ENCODE measurements around the gene NPAS3. TPM values are rescaled to one million over a fixed set of nuclear protein-coding genes. Genes with fewer than 3 reads are reported as not detected.

NPAS3 gene
- total RNA-seq, 1 donor from 2014 or later: 2.4 TPM

DNA sequence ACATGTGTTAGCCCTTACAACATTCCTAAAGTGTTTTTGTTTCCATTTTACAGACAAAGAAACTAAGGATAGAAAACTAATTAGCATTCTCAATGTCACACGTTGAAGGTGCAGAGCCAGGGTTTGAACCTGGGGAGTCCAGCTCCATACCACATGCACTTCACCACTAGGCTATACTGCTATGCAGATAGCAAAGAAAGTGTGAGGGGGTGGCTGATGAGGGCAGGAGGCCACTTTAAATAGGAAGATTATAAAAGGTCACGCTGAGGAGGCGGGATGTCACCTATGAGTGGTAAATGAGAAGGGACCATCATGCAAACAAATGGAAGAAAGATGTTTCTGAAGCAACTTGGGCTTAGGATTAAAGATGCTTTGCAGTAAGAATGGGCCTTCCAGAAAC is 798.3 kb downstream of the NPAS3 start:
- Mint-ChIP-seq H3K4me1 (ENCODE audit: low read depth, unreplicated experiment) (no peaks in the 10 kb centered on the region), H3K27ac (ENCODE audit: unreplicated experiment) (no peak overlapping the region), H3K9me3 (ENCODE audit: unreplicated experiment) (no peaks in the 10 kb centered on the region), H3K4me3 (ENCODE audit: unreplicated experiment) (no peak overlapping the region), H3K36me3 (ENCODE audit: unreplicated experiment) (no peaks in the 10 kb centered on the region), H3K27me3 (ENCODE audit: unreplicated experiment) (peaks cover 2% of the 10 kb centered on the region)
- TF ChIP-seq, protein P1, sequence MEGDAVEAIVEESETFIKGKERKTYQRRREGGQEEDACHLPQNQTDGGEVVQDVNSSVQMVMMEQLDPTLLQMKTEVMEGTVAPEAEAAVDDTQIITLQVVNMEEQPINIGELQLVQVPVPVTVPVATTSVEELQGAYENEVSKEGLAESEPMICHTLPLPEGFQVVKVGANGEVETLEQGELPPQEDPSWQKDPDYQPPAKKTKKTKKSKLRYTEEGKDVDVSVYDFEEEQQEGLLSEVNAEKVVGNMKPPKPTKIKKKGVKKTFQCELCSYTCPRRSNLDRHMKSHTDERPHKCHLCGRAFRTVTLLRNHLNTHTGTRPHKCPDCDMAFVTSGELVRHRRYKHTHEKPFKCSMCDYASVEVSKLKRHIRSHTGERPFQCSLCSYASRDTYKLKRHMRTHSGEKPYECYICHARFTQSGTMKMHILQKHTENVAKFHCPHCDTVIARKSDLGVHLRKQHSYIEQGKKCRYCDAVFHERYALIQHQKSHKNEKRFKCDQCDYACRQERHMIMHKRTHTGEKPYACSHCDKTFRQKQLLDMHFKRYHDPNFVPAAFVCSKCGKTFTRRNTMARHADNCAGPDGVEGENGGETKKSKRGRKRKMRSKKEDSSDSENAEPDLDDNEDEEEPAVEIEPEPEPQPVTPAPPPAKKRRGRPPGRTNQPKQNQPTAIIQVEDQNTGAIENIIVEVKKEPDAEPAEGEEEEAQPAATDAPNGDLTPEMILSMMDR (IDR thresholded peaks at IDR 0.05; ENCODE audit: partially characterized antibody, unreplicated experiment): no peak
- no peak for DNase-seq

DNA sequence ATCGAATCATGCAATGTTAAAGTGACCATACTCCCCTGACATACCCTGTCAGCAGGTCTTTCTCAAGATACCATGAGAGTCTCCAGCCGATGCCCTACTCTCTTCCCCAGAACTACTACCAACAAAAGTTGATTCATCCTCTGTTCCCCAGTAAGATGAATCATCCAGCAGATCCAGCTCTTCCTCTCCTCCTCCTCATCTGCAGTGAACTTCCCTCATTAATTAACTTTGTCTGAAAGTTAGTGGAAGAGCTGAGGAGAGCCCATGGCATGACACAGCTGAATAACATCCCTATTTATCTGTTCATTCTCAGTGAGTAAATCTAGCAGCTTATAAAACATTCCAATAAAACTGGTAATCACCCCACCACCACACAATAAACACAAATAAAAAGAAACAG is 798.8 kb downstream of the NPAS3 start:
- TF ChIP-seq, protein P1 (IDR thresholded peaks at IDR 0.05; ENCODE audit: partially characterized antibody, unreplicated experiment): no peak
- Mint-ChIP-seq H3K27me3 (ENCODE audit: unreplicated experiment) (peaks cover 2% of the 10 kb centered on the region), H3K27ac (ENCODE audit: unreplicated experiment) (no peak overlapping the region), H3K9me3 (ENCODE audit: unreplicated experiment) (no peaks in the 10 kb centered on the region), H3K36me3 (ENCODE audit: unreplicated experiment) (no peaks in the 10 kb centered on the region), H3K4me1 (ENCODE audit: low read depth, unreplicated experiment) (no peaks in the 10 kb centered on the region), H3K4me3 (ENCODE audit: unreplicated experiment) (no peak overlapping the region)
- DNase-seq: no peak

DNA sequence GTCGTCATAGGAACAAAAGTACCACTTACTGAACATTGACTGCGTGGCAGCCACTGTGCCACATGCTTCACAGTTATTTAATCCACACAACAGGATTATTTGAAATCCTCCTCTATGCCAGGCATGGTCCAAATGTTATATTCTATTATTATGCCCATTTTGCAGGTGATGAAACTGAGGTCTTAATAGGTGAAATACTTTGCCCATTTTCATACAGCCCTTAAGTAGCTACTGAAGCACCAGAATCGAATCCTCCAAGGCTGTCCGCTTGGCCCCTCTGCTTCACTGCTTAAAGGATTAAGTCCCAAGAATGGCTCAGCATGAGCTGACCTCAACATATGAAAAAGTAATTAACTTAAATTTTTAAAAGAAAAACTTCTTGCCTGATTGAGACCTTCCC is 799.4 kb downstream of the NPAS3 start:
- TF ChIP-seq, protein P1 (IDR thresholded peaks at IDR 0.05; ENCODE audit: partially characterized antibody, unreplicated experiment): no peak
- no peak overlapping the region for H3K4me3 Mint-ChIP-seq (ENCODE audit: unreplicated experiment)
- H3K27ac Mint-ChIP-seq (ENCODE audit: unreplicated experiment): no peak overlapping the region
- no peak for DNase-seq
- no peaks in the 10 kb centered on the region for H3K9me3 Mint-ChIP-seq (ENCODE audit: unreplicated experiment)
- H3K36me3 Mint-ChIP-seq (ENCODE audit: unreplicated experiment): no peaks in the 10 kb centered on the region
- peaks cover 3% of the 10 kb centered on the region for H3K27me3 Mint-ChIP-seq (ENCODE audit: unreplicated experiment)
- H3K4me1 Mint-ChIP-seq (ENCODE audit: low read depth, unreplicated experiment): no peaks in the 10 kb centered on the region

DNA sequence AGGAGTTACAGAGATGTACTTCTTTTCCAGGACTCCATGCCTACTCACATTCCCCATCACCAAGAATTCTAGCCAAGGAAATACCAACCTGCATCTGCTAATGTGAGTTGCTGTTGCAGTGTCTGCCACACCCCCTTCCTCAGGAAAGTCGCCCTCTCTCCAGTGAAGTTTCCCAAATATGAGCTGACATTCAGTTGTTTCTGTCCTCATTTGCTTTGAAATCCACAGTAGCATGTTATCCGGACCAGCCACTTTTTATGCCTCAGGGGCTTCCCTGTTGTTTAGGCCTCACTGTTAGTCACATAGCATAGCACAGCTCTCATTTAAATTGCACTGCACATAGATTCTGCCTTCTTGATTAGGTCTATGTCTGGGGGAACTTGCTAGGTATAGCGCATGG is 799.8 kb downstream of the NPAS3 start:
- TF ChIP-seq, protein P1 (IDR thresholded peaks at IDR 0.05; ENCODE audit: partially characterized antibody, unreplicated experiment): no peak
- no peak for DNase-seq
- Mint-ChIP-seq H3K4me1 (ENCODE audit: low read depth, unreplicated experiment) (no peaks in the 10 kb centered on the region), H3K27ac (ENCODE audit: unreplicated experiment) (no peak overlapping the region), H3K27me3 (ENCODE audit: unreplicated experiment) (peaks cover 3% of the 10 kb centered on the region), H3K9me3 (ENCODE audit: unreplicated experiment) (no peaks in the 10 kb centered on the region), H3K4me3 (ENCODE audit: unreplicated experiment) (no peak overlapping the region), H3K36me3 (ENCODE audit: unreplicated experiment) (no peaks in the 10 kb centered on the region)

DNA sequence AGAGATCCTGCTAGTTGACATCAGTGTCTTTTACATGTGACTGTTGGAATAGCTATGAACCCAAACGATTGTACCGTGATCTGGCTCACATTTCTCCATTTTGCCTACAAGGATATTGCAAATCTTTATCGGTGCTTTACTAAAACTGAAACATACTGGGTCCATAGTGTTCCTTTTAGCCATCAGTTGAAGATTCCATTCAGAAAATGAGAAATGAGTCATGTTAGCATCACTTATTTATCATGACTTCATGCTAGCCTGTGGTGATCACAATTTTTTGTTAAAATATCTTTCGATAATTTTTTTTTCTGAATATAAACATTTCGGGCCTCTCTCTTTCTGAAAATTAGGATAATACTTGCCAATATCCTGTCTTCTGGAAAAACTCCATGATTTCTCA is 801.9 kb downstream of the NPAS3 start:
- DNase-seq: no peak
- Mint-ChIP-seq H3K36me3 (ENCODE audit: unreplicated experiment) (no peaks in the 10 kb centered on the region), H3K4me1 (ENCODE audit: low read depth, unreplicated experiment) (no peaks in the 10 kb centered on the region), H3K27me3 (ENCODE audit: unreplicated experiment) (peaks cover 3% of the 10 kb centered on the region), H3K4me3 (ENCODE audit: unreplicated experiment) (no peak overlapping the region), H3K27ac (ENCODE audit: unreplicated experiment) (no peak overlapping the region), H3K9me3 (ENCODE audit: unreplicated experiment) (no peaks in the 10 kb centered on the region)
- TF ChIP-seq, protein P1 (IDR thresholded peaks at IDR 0.05; ENCODE audit: partially characterized antibody, unreplicated experiment): no peak

Measured in glutamatergic neuron (in vitro differentiated cells).